Smooth muscle cell (in vitro differentiated cells): ENCODE data around the gene JPT1. TPM values are rescaled to one million over a fixed set of nuclear protein-coding genes. Genes with fewer than 3 reads are reported as not detected.

Experiments used
- DNase-seq: peaks from one replicate; lab custom pipeline; 2025; ENCODE audit not compliant: unreplicated experiment; lab: John Stamatoyannopoulos, UW
- H2AFZ ChIP-seq: fragments of 200-600 bp; sonication (generic); 2 replicates; pipeline ENCODE4 v1.6.0; 2016; ENCODE audit warnings: antibody characterized with exemption, low read depth, mild to moderate bottlenecking
- H3F3A ChIP-seq: fragments of 200-600 bp; sonication (generic); 2 replicates; pipeline ENCODE4 v1.6.0; 2017; ENCODE audit warnings: antibody characterized with exemption, low read depth
- H3K27ac ChIP-seq: fragments of 200-600 bp; sonication (generic); 2 replicates; pipeline ENCODE4 v1.5.1; 2016; ENCODE audit warnings: low read depth, mild to moderate bottlenecking
- H3K27me3 ChIP-seq: fragments of 200-600 bp; sonication (generic); 2 replicates; pipeline ENCODE4 v1.6.1; 2016; ENCODE audit warnings: low read depth, mild to moderate bottlenecking
- H3K36me3 ChIP-seq: fragments of 200-600 bp; sonication (generic); 2 replicates; pipeline ENCODE4 v1.5.1; 2016; ENCODE audit warnings: low read depth
- H3K4me1 ChIP-seq: fragments of 200-600 bp; sonication (generic); 2 replicates; pipeline ENCODE4 v1.5.1; 2016; ENCODE audit warnings: low read depth
- H3K4me2 ChIP-seq: fragments of 200-600 bp; sonication (generic); 2 replicates; pipeline ENCODE4 v1.6.0; 2016; ENCODE audit warnings: mild to moderate bottlenecking
- H3K4me3 ChIP-seq: fragments of 200-600 bp; sonication (generic); 2 replicates; pipeline ENCODE4 v1.5.1; 2016; ENCODE audit warnings: mild to moderate bottlenecking
- H3K79me2 ChIP-seq: fragments of 200-600 bp; sonication (generic); 2 replicates; pipeline ENCODE4 v1.6.0; 2016; ENCODE audit warnings: low read depth, mild to moderate bottlenecking
- H3K9ac ChIP-seq: fragments of 200-600 bp; sonication (generic); 2 replicates; pipeline ENCODE4 v1.6.0; 2016; ENCODE audit warnings: low read depth
- H3K9me3 ChIP-seq: fragments of 200-600 bp; sonication (generic); replicated peaks from 2 replicates; pipeline ENCODE4 v1.5.1; 2016; ENCODE audit warnings: low read depth
- H4K20me1 ChIP-seq: fragments of 200-600 bp; sonication (generic); 2 replicates; pipeline ENCODE4 v1.6.0; 2016; ENCODE audit warnings: low read depth
- WGBS: methylation state at CpG from one replicate; pipeline ENCODE4 v1.1.7; 2016; ENCODE audit warnings: low lambda C conversion rate; 5-methylcytosine and 5-hydroxymethylcytosine counted together
- polyA plus RNA-seq: library from polyadenylated mRNA; unstranded; fragments of >200 nt; fragmentation: Nextera tagmentation; extraction: Ambion mirVana; gene quantifications from 2 replicates; pipeline ENCODE4 v1.2.1, GENCODE V29; 2016
- total RNA-seq: library from RNA; depleted of rRNA; stranded (reverse); fragments of >200 nt; gene quantifications from 2 replicates; pipeline ENCODE4 v1.2.3, GENCODE V29; 2014
- TF ChIP-seq, protein P1 (sequence below): fragments of 200-600 bp; sonication (generic); IDR thresholded peaks from 2 replicates; pipeline ENCODE4 v1.5.1; 2017; ENCODE audit warnings: borderline replicate concordance, mild to moderate bottlenecking, antibody characterized with exemption; ENCODE audit not compliant: insufficient read depth, poor library complexity, severe bottlenecking

Gene JPT1
- total and polyA plus RNA-seq, 2 experiments from 2014 or later: 103 to 240 TPM

DNA sequence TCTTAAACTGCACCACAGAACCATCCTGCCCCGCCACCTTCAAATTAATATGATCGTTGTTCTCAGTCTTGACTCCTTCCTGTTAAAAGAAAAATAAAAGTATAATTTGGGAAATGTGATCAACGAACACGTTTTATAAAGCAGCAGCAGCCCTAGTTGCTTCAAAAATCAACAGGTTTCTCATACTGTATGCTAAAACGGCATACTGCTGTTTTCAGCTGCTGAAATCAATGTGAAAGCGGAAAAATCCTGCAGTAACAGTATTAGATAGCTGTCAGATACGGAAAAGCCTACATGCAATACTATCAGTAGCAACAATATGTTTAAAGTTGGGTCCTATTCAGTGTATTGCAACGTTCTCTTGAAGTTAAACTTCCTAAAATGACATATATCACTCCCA is 26.8 kb upstream of the JPT1 start:
- Histone ChIP-seq H3K4me1 (peaks cover 10% of the 10 kb centered on the region), H3K9me3 (no peaks in the 10 kb centered on the region), H3K4me3 (peak overlapping the region; percentile 89), H3K4me2 (peak overlapping the region; percentile 87), H2AFZ (no peak overlapping the region), H3K79me2 (peaks cover 61% of the 10 kb centered on the region), H3K36me3 (no peaks in the 10 kb centered on the region), H4K20me1 (peaks cover 61% of the 10 kb centered on the region), H3F3A (no peaks in the 10 kb centered on the region), H3K9ac (peak overlapping the region; percentile 98), H3K27me3 (no peaks in the 10 kb centered on the region), H3K27ac (no peak overlapping the region)
- no peak for DNase-seq
- WGBS: 40% methylated on average over 8 of the region's 8 CpGs
- TF ChIP-seq, protein P1, sequence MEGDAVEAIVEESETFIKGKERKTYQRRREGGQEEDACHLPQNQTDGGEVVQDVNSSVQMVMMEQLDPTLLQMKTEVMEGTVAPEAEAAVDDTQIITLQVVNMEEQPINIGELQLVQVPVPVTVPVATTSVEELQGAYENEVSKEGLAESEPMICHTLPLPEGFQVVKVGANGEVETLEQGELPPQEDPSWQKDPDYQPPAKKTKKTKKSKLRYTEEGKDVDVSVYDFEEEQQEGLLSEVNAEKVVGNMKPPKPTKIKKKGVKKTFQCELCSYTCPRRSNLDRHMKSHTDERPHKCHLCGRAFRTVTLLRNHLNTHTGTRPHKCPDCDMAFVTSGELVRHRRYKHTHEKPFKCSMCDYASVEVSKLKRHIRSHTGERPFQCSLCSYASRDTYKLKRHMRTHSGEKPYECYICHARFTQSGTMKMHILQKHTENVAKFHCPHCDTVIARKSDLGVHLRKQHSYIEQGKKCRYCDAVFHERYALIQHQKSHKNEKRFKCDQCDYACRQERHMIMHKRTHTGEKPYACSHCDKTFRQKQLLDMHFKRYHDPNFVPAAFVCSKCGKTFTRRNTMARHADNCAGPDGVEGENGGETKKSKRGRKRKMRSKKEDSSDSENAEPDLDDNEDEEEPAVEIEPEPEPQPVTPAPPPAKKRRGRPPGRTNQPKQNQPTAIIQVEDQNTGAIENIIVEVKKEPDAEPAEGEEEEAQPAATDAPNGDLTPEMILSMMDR: no peak

- H3K79me2 ChIP-seq: peaks cover 86% of the 10 kb centered on the region
- no peaks in the 10 kb centered on the region for H3F3A ChIP-seq
- H4K20me1 ChIP-seq: peaks cover 87% of the 10 kb centered on the region
- no peak overlapping the region for H3K27ac ChIP-seq
- TF ChIP-seq, protein P1: no peak
- DNase-seq: no peak
- 93% methylated on average over 6 of the region's 6 CpGs for WGBS
- no peak overlapping the region for H3K4me3 ChIP-seq
- no peaks in the 10 kb centered on the region for H3K27me3 ChIP-seq
- H3K9me3 ChIP-seq: no peaks in the 10 kb centered on the region
- H3K36me3 ChIP-seq: no peaks in the 10 kb centered on the region
- no peak overlapping the region for H3K4me2 ChIP-seq
- H2AFZ ChIP-seq: no peak overlapping the region
- H3K9ac ChIP-seq: no peak overlapping the region
- H3K4me1 ChIP-seq: peaks cover 10% of the 10 kb centered on the region
Observed at GRCh38 chr17:75178453-75178852, 24.1 kb upstream of the JPT1 start.

- TF ChIP-seq, protein P1: no peak
- H3K4me2 ChIP-seq: no peak overlapping the region
- no peak overlapping the region for H3K27ac ChIP-seq
- H4K20me1 ChIP-seq: peaks cover 98% of the 10 kb centered on the region
- H2AFZ ChIP-seq: no peak overlapping the region
- no peaks in the 10 kb centered on the region for H3K36me3 ChIP-seq
- DNase-seq: no peak
- H3K4me3 ChIP-seq: no peak overlapping the region
- 94% methylated on average over 5 of the region's 5 CpGs for WGBS
- H3K27me3 ChIP-seq: no peaks in the 10 kb centered on the region
- peaks cover 87% of the 10 kb centered on the region for H3K79me2 ChIP-seq
- no peaks in the 10 kb centered on the region for H3F3A ChIP-seq
- no peak overlapping the region for H3K9ac ChIP-seq
- no peaks in the 10 kb centered on the region for H3K9me3 ChIP-seq
- H3K4me1 ChIP-seq: peaks cover 10% of the 10 kb centered on the region
Observed at GRCh38 chr17:75176625-75177024, 22.3 kb upstream of the JPT1 start.

GRCh38 chr17:75174996-75175395 is 20.7 kb upstream of the JPT1 start:
- no peak overlapping the region for H3K9ac ChIP-seq
- no peaks in the 10 kb centered on the region for H3K4me1 ChIP-seq
- H3K4me3 ChIP-seq: no peak overlapping the region
- TF ChIP-seq, protein P1: no peak
- H3K4me2 ChIP-seq: no peak overlapping the region
- H3K79me2 ChIP-seq: peaks cover 87% of the 10 kb centered on the region
- no peak for DNase-seq
- H3F3A ChIP-seq: peaks cover 3% of the 10 kb centered on the region
- peaks cover 98% of the 10 kb centered on the region for H4K20me1 ChIP-seq
- WGBS: 98% methylated on average over 11 of the region's 11 CpGs
- no peaks in the 10 kb centered on the region for H3K9me3 ChIP-seq
- no peak overlapping the region for H2AFZ ChIP-seq
- no peak overlapping the region for H3K27ac ChIP-seq
- no peaks in the 10 kb centered on the region for H3K36me3 ChIP-seq
- no peaks in the 10 kb centered on the region for H3K27me3 ChIP-seq
